ENCODE data around the gene BMPR1A. TPM values are rescaled to one million over a fixed set of nuclear protein-coding genes. Genes with fewer than 3 reads are reported as not detected.
"Not testable (repeated sequence)": the region's sequence is repeated elsewhere in the genome, so short reads cannot be mapped to it uniquely, and the experiment has no call there.

Gene BMPR1A
- polyA plus RNA-seq, 10 donors: 41.3 to 57.3 (median 50.0) TPM

DNA sequence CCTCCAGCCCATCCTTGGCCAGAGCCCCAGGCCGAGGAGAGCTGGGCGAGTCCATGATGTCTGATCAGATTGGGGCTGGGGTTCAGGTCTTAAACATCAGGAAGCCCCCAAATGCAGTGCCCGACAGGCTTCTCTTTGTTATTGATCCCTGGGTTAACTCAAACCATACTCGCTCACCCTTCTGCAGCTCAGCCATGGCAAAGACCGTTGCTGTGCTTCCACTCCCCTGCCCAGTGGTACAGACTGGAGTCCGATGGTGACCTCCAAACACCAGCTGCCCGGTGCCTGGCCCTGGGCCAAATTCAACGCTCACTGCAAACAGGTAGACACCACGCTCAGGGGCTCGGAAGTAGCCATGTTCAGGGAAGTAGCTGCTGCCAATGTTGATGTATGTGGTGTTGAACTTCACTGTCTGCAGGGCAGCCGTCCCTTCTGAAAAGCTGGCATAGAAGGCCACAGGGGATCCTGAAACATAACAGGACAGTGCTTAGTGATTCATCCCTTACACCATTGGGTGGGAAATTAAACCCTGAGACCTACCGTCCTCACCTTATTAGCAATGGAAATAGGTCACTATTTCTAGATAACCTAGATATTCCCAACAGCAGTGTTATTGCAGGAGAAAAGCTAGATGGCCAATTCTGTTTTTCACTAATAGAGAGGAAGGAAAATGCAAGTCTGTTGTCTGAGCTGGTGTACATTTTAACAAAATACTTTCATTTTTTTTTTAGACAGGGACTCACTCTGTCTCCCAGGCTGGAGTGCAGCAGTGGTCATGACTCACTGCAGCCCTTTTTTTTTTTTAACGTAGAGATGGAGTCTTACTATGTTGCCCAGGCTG, 180.5 kb downstream of the BMPR1A start:
- DNase-seq: no peak

DNA sequence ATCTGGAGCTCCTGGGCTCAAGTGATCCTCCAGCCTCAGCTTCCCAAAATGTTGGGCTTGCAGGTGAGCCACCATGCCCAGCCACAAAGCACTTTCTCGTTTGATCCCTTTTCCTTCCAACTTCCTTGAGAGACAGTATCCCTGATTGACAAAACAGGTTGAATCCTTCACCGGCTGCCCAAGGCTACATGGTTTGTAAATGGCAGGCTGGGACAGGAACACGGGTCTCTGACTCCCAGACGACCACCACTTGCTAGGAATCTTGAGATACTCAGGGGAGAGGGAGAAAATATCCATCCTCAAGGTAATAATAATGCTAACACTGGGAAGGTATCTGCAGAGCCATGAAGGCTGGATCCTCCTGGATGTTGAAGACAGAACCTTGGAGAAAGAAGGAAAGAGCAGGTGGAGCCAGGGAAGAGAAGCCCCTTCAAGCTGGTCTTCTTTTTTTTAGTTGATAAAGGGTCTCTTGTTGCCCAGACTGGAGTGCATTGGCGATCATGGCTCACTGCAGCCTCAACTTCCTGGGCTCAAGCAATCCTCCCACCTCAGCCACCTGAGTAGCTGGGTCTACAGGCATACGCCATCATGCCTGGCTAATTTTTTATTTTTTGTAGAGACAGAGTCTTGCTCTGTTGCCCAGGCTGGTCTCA, 181.2 kb downstream of the BMPR1A start:
- no peak for DNase-seq

DNA sequence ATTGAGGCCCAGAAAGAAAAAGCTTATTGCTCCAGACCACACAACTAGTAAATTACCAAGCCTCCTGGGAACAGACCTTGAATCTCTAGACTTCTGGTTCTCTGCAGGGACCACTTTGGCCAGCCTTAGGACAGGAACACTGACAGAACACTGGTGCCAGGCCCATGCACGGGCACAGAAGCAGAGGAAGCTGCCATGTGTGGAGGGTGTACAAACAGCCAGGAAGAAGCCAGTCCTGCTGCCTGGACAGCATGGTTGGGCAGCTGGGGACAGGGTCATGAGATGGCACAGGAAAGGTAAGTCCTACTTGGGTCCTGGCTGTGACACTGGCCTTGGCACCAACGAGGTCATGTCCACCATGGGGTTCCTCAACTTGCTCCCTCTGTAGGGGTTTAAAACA, 181.8 kb downstream of the BMPR1A start:
- DNase-seq: no peak

DNA sequence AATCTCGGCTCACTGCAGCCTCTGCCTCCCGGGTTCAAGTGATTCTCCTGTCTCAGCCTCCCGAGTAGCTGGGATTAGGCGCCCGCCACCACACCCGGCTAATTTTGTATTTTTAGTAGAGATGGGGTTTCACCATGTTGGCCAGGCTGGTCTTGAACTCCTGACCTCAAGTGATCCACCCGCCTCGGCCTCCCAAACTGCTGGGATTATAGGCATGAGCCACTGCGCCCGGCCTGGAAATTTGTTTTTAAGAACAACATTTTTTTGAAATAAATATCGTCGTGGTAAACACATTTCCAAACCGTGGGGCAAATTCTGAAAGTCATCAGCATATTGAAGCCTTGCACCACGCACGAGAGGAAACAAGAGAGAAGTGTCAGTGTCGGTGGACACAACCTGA, 183.7 kb downstream of the BMPR1A start:
- DNase-seq: not testable (repeated sequence)

DNA sequence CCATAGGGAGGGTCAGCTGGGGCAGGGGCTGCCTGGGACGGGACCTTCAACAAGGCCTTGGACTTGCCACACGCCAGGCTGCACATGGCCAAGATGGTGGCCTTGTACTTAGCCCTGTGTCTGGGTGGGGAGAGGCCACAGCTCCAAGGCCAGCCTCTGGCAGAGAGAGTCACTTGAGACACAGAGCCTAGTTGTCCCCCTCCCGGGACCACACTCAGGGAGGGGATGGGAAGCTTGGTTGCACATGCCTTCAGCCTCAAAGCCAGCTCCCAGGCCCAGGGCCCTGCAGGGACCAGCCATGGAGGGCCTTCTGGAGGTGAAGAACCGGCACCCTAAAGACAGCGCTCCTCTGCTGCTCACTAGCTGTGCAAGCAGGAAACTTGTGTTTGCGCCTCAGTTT, 184.3 kb downstream of the BMPR1A start:
- DNase-seq: no peak

DNA sequence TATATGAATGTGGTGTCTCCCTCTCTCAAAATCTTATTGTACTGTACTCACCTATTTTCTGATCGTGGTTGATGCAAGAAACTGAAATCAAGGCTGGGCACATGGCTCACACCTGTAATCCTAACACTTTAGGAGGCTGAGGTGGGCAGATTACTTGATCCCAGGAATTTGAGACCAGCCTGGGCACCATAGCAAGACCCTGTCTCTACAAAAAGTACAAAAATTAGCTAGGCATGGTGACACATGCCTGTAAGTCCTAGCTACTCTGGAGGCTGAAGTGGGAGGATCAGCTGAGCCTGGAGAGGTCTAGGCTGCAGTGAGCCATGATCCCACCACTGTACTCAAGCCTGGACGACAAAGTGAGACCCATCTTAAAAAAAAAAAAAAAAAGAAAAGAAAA, 185.0 kb downstream of the BMPR1A start:
- no peak for DNase-seq

DNA sequence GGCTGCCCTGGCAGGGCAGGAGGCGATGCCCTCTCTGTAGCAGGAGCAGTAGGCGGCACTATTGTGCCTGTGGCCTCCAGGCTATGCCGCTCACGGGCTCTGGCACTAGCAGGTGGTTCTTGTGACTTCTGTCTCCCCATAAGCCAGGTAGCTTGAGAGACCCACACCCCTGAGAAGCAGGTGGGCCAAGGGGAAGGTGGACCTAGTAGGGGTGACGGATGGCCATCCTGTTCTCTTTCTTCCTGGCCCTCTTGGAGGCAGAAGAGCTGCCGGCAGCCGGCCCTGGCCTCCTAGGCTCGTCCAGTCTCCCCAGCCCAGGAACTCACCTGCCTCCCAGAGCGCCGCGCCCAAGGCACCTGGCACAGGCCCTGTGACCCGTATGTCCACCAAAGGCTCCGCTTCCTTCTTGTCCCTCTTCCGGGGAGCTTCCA, 185.6 kb downstream of the BMPR1A start:
- no peak for DNase-seq

GRCh38 chr10:86942441-86943315, 186.3 kb downstream of the BMPR1A start:
- DNase-seq: peak in 1 of 3 donors; percentile 57

GRCh38 chr10:86943316-86944030, 187.1 kb downstream of the BMPR1A start:
- DNase-seq: no peak

- DNase-seq: no peak
Measured at GRCh38 chr10:86944031-86944419, 187.6 kb downstream of the BMPR1A start.

DNA sequence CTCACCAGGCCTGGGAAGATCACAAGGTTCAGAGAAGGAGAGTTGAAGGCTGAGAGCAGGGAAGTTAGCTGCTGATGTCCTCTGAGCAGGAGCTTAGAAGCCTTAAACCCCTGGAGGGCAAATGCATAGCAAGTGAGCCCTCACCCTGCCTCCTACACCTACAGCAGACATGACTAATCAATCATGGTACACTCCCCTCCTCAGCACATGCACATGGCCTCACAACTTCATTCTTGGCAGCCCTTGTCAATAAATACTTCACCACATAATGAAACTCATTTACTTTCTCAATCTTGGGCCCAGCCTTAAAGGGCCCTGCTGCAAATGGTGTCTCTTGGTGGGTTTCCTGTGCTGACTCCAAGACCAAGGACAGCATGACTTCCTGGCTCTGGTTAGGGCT, 188.1 kb downstream of the BMPR1A start:
- no peak for DNase-seq

GRCh38 chr10:86944907-86945306, 188.5 kb downstream of the BMPR1A start:
- DNase-seq: no peak

DNA sequence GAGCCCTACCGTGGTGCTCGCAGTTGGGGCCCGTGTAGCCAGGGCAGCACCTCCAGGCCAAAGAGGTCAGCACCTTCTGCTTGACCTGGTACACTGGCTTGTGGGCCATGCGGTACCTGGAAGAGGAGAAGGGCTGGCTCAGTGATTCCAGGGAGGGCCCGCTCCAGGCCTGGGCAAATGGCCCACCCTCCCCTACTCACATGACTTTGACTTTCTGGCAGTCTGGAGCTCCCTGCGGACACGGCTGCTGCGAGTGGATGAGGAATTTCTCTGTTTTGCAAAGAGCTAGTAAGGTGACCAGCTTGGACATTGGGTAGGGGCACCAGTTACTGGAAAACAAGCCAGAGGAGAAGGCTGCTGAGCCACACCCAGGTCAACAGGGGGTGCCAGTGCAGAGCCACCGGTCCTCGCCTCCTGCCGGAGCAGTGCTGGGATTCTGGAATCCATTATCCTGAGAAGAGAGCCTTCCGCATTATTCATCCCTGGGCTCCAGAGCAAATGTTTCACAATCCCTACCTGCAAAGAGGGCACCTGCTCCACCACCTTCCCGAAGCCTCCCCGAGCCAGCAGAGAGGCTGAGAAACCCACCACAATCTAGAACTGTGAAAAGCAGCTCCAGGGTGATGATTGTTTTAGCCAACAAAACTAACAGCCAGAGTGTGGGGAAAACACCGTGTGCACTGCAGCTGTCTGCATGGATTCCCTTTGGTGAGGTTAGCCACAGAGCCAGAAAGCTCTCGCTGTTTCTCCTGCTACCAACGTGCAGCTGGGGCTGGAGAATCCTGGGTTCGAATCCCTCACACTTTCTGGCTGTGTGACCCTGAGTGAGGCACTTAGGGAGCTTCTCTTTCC, 189.2 kb downstream of the BMPR1A start:
- peak in 1 of 3 donors; percentile 73 for DNase-seq

DNA sequence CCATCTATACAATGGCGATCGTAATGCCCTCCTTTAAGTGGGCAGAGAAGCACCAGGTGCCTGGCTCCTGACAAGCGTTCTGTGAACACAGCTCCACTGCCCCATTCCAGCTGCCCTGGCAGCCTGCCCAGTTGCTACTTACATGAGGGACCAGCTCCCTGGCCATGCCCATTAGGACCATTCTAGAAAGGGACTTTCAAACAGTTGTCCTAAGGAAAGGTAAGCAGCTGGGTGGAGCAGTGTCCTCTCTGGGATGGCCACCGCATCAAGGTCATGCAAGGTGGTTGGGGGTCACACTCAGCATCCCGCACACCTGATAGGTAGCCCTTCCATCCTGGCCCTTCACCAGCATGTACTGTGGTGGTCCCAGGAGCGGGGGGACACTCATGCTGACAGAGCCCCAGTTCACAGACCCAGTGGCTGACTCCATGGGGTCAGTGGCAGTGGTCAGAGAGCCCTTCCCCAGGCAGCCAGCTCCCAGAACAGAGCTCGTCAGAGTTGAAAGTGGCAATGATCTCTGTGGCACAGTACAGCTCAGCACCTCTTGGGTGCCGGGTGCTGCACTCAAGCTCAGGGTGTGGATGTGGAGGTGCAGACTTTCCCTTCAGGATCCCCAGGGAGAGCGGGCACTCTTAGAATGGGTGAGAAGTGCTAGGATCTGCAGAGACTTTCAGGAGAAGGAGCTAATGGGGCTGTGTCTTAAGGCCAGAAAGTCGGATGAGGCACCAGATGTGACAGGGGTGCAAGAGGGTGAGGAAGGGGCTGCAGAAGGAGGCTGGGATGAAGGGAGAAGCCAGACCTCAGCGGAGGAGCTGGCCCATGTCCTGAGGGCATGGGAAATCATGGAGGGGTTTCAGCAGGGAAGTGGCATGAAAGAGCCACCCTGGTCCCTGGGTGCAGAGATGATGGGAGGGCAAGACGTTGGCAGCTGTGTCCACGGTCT, 190.1 kb downstream of the BMPR1A start:
- no peak for DNase-seq

DNA sequence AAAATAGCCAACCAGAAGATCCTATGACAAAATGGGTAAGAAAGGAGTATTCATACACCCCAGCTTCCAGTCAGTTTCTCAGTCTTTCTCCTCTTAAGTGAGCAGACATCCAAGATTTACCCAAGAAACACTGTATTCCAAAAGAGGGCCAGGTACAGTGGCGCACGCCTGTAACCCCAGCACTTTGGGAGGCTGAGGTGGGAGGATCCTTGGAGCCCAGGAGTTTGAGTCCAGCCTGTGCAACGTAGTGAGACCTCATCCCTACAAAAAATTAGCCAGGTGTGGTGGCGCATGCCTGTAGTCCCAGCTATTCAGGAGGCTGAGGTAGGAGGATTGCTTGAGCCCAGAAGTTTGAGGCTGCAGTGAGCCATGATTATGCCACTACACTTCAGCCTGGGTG, 191.4 kb downstream of the BMPR1A start:
- DNase-seq: not testable (repeated sequence)

DNA sequence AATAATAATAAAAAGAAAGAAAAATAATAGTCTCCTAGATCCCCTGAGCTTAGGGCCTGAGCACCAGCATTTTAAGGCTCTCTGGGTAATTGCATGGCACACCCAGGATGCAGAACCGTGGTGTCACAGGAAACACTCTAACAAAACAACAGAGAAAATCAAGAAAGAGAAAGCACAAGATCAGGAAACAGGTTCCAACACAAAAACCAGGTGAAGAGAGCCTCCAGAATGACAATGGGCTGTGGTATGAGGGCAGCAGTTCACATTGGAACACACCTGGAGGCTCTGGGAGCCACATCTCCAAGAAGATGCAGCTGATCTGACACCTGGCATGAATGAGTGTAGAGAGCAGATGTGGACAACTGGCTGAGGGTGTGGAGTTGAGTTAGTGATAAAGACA, 193.9 kb downstream of the BMPR1A start:
- no peak for DNase-seq

GRCh38 chr10:86951184-86951761, 194.9 kb downstream of the BMPR1A start:
- DNase-seq: no peak

DNA sequence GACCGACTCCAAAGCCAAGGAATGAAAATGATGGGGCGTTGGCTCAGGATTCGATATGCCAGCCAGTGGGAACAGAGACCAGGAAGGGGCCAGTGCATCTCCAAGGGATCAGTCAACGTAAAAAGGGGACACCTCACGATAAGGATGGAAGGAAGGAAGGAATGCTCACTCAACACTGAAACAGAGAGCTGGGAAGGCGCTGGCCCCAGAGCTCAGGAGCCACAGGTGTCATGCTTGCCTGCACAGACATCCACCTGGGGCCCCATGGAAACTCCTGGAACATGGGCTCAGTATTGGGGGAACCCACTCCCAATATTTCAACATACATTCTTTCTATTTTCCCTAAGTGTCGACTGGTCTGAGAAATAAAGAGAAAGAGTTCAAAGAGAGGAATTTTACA, 195.7 kb downstream of the BMPR1A start:
- no peak for DNase-seq

- not testable (repeated sequence) for DNase-seq
Measured at GRCh38 chr10:86952697-86953096, 196.3 kb downstream of the BMPR1A start.
